Mammary epithelial cell (primary cell): ENCODE results near the gene KLK13.

Experiments
- EZH2 ChIP-seq: IDR thresholded peaks from 2 replicates; pipeline ENCODE4 v1.6.1; 2012; ENCODE audit warnings: low read length, inconsistent platforms, borderline replicate concordance
- TF ChIP-seq, protein P1 (sequence below), 2 donors: IDR thresholded peaks in 1 of 2; conservative IDR thresholded peaks in 1 of 2; 2 replicates each; pipeline ENCODE4 v1.5.1; 2011 to 2012; ENCODE audit warnings: inconsistent platforms in 2 of 2, low read length in 2 of 2, mild to moderate bottlenecking in 2 of 2, control low read depth in 1 of 2, low read depth in 1 of 2; ENCODE audit not compliant: insufficient read depth in 1 of 2; ENCODE audit errors: extremely low read depth in 1 of 2

DNA sequence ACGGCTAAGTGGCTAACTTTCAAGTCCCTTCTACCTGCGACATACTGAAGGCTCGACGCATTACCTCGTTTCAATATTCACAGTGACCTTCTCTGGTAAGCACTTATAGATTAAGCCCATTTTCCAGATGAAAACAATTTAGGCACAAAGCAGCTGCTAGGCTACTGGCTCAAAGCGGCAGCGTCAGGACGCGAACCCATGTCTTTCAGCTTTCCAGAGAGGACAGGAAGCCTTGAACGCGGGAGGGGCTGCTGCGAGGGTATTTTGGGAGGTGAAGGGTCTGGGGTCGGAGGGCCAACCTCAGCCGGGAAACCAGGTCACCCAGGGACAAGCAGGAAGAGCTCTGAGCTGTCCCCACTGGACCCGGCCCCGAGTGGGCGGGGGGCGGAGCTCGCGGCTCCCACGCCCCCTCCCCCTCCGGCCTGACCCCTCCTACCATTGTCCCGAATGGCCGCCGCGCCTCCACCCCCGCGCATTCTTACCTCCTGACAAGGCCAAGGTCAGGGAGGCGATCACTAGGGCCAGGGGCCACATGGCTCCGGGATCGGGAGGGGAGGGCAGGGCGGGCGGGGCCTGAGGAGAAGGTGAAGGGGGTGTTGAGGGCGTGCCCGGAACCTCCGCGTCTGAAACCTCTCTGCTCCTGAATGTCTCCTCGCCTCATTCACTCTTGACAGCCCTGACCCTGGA lies at the start of gene KLK13:
- TF ChIP-seq, protein P1, sequence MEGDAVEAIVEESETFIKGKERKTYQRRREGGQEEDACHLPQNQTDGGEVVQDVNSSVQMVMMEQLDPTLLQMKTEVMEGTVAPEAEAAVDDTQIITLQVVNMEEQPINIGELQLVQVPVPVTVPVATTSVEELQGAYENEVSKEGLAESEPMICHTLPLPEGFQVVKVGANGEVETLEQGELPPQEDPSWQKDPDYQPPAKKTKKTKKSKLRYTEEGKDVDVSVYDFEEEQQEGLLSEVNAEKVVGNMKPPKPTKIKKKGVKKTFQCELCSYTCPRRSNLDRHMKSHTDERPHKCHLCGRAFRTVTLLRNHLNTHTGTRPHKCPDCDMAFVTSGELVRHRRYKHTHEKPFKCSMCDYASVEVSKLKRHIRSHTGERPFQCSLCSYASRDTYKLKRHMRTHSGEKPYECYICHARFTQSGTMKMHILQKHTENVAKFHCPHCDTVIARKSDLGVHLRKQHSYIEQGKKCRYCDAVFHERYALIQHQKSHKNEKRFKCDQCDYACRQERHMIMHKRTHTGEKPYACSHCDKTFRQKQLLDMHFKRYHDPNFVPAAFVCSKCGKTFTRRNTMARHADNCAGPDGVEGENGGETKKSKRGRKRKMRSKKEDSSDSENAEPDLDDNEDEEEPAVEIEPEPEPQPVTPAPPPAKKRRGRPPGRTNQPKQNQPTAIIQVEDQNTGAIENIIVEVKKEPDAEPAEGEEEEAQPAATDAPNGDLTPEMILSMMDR (conservative IDR thresholded peaks at IDR 0.05 in 1 of 2, IDR thresholded peaks at IDR 0.05 in 1 of 2; ENCODE audit: extremely low read depth in 1 of 2, insufficient read depth in 1 of 2, low read depth in 1 of 2, low read length in 2 of 2): no peak
- no peak for TF ChIP-seq EZH2
